WTC11 (cell line): ENCODE data around the gene AGL. TPM values are rescaled to one million over a fixed set of nuclear protein-coding genes. Genes with fewer than 3 reads are reported as not detected.

Experiments used
- ATAC-seq: fragments of 200-7000 bp; cut with Tn5 transposase; 2 replicates; pipeline ENCODE4 v1.10.0; 2021; ENCODE audit warnings: mild to moderate bottlenecking, moderate library complexity
- CTCF ChIA-PET: fragments of 300-600 bp; sonication (Branson Sonifier 250); formaldehyde crosslinking; loops from one replicate; lab custom pipeline; 2021; ENCODE audit warnings: antibody characterized with exemption; lab: Charles Lee
- POLR2A ChIA-PET: fragments of 350-600 bp; sonication (Branson Sonifier 250); formaldehyde crosslinking; loops from one replicate; lab custom pipeline; 2021; ENCODE audit warnings: antibody characterized with exemption; lab: Charles Lee
- DNase-seq: peaks from one replicate; pipeline ENCODE4 v3.0.0; 2021; ENCODE audit warnings: low spot score
- H3K27ac Mint-ChIP-seq: 2 replicates; pipeline ENCODE4 v1.8.0; 2021; ENCODE audit warnings: mixed read lengths
- H3K27me3 Mint-ChIP-seq: 2 replicates; pipeline ENCODE4 v1.8.0; 2021; ENCODE audit warnings: low read depth, mild to moderate bottlenecking, moderate library complexity, mixed read lengths
- H3K36me3 Mint-ChIP-seq: 2 replicates; pipeline ENCODE4 v1.8.0; 2021; ENCODE audit warnings: mixed read lengths
- H3K4me1 Mint-ChIP-seq: 2 replicates; pipeline ENCODE4 v1.8.0; 2022; ENCODE audit warnings: mixed read lengths
- H3K4me3 Mint-ChIP-seq: 2 replicates; pipeline ENCODE4 v1.8.0; 2021; ENCODE audit warnings: mild to moderate bottlenecking, moderate library complexity, mixed read lengths
- H3K9me3 Mint-ChIP-seq: 2 replicates; pipeline ENCODE4 v1.8.0; 2021; ENCODE audit warnings: mixed read lengths
- ATF1 ChIP-seq: sonication (generic); formaldehyde crosslinking; IDR thresholded peaks from 2 replicates; pipeline ENCODE4 v1.8.1; 2023; ENCODE audit warnings: mild to moderate bottlenecking, moderate library complexity, missing genetic modification reagents
- ETV6 ChIP-seq: sonication (generic); formaldehyde crosslinking; IDR thresholded peaks from 2 replicates; pipeline ENCODE4 v1.8.1; 2022; ENCODE audit warnings: mild to moderate bottlenecking, missing genetic modification reagents
- GABPB1 ChIP-seq: sonication (generic); formaldehyde crosslinking; IDR thresholded peaks from 2 replicates; pipeline ENCODE4 v1.8.1; 2023; ENCODE audit warnings: mild to moderate bottlenecking, missing genetic modification reagents
- IRF2 ChIP-seq: sonication (generic); formaldehyde crosslinking; IDR thresholded peaks from 2 replicates; pipeline ENCODE4 v1.8.0; 2022; ENCODE audit warnings: low read depth, missing genetic modification reagents, borderline replicate concordance
- NFATC4 ChIP-seq: fragments of 250-450 bp; sonication (Bioruptor Pico); IDR thresholded peaks from 2 replicates; pipeline ENCODE4 v1.9.0; 2021; ENCODE audit warnings: mild to moderate bottlenecking
- SMAD3 ChIP-seq: sonication (generic); formaldehyde crosslinking; IDR thresholded peaks from 2 replicates; pipeline ENCODE4 v1.8.0; 2022; ENCODE audit warnings: missing genetic modification reagents, mild to moderate bottlenecking, borderline replicate concordance
- SMAD4 ChIP-seq: sonication (generic); formaldehyde crosslinking; IDR thresholded peaks from 2 replicates; pipeline ENCODE4 v1.8.0; 2022; ENCODE audit warnings: mild to moderate bottlenecking, missing genetic modification reagents
- SOX15 ChIP-seq: fragments of 250-450 bp; sonication (Bioruptor Pico); IDR thresholded peaks from 2 replicates; pipeline ENCODE4 v1.9.0; 2021; ENCODE audit warnings: mild to moderate bottlenecking
- TEAD1 ChIP-seq: sonication (generic); formaldehyde crosslinking; IDR thresholded peaks from 2 replicates; pipeline ENCODE4 v1.8.0; 2022; ENCODE audit warnings: mild to moderate bottlenecking, missing genetic modification reagents
- ZNF121 ChIP-seq: sonication (generic); formaldehyde crosslinking; IDR thresholded peaks from 2 replicates; pipeline ENCODE4 v1.8.0; 2023; ENCODE audit warnings: missing genetic modification reagents
- ZNF219 ChIP-seq: sonication (generic); formaldehyde crosslinking; IDR thresholded peaks from 2 replicates; pipeline ENCODE4 v1.8.0; 2023; ENCODE audit warnings: missing genetic modification reagents, mild to moderate bottlenecking, borderline replicate concordance
- ZNF263 ChIP-seq: sonication (generic); formaldehyde crosslinking; IDR thresholded peaks from 2 replicates; pipeline ENCODE4 v1.8.1; 2022; ENCODE audit warnings: low read depth, mild to moderate bottlenecking, moderate library complexity, missing genetic modification reagents
- ZNF396 ChIP-seq: fragments of 250-450 bp; sonication (Bioruptor Pico); IDR thresholded peaks from 2 replicates; pipeline ENCODE4 v1.8.0; 2021; ENCODE audit warnings: mild to moderate bottlenecking, moderate library complexity, borderline replicate concordance
- total RNA-seq: library from RNA; stranded (reverse); gene quantifications from 3 replicates; pipeline ENCODE4 v1.2.3, GENCODE V29; 2021
- TF ChIP-seq, protein P1 (sequence below): sonication (generic); formaldehyde crosslinking; IDR thresholded peaks from 2 replicates; pipeline ENCODE4 v1.8.1; 2023; ENCODE audit warnings: mild to moderate bottlenecking, moderate library complexity, missing genetic modification reagents
- TF ChIP-seq, protein P2 (sequence below): sonication (generic); formaldehyde crosslinking; conservative IDR thresholded peaks from 2 replicates; pipeline ENCODE4 v1.8.1; 2023; ENCODE audit warnings: mild to moderate bottlenecking, low read depth, missing genetic modification reagents, moderate library complexity
- TF ChIP-seq, protein P3 (sequence below): sonication (generic); formaldehyde crosslinking; IDR thresholded peaks from 2 replicates; pipeline ENCODE4 v1.8.1; 2022; ENCODE audit warnings: low read depth, missing genetic modification reagents, borderline replicate concordance
- TF ChIP-seq, protein P4 (sequence below): fragments of 250-450 bp; sonication (Bioruptor Pico); IDR thresholded peaks from 2 replicates; pipeline ENCODE4 v1.9.0; 2021; ENCODE audit warnings: moderate library complexity, mild to moderate bottlenecking, inconsistent platforms, borderline replicate concordance
- TF ChIP-seq, protein P5 (sequence below): sonication (generic); formaldehyde crosslinking; IDR thresholded peaks from 2 replicates; pipeline ENCODE4 v1.8.1; 2023; ENCODE audit warnings: mild to moderate bottlenecking, missing genetic modification reagents, moderate library complexity
- TF ChIP-seq, protein P6 (sequence below): fragments of 250-450 bp; sonication (Bioruptor Pico); IDR thresholded peaks from 2 replicates; pipeline ENCODE4 v1.9.0; 2021; ENCODE audit warnings: mild to moderate bottlenecking
- TF ChIP-seq, protein P7 (sequence below): fragments of 250-450 bp; sonication (Bioruptor Pico); IDR thresholded peaks from 2 replicates; pipeline ENCODE4 v1.9.0; 2021; ENCODE audit warnings: mild to moderate bottlenecking, borderline replicate concordance

The AGL gene
- total RNA-seq, 1 experiment from 2014 or later, result 22.5 TPM

DNA sequence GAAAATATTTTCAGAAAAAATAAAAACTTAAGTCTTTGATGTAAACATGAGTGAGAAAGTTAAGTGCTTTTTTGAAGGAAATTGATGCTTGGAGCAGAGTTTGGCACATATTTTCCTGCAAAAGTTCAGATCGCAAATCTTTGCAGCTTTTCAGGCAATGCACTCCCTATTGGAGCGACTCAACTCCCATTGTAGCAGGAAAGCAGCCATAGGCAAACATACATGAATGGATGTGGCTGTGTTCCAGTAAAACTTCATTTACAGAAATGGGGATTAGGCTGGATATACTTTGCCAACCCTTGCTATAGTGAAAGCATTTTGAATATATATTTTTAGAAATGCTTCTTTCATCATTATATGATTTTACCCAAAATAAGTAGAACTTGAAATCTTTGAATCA, 8.1 kb downstream of the AGL start:
- ATAC-seq (no peak), DNase-seq (no peak)
- Mint-ChIP-seq H3K4me1 (no peaks in the 10 kb centered on the region), H3K9me3 (peaks cover 9% of the 10 kb centered on the region; the same call in 1 of the 2 replicates), H3K27me3 (no peaks in the 10 kb centered on the region), H3K36me3 (peaks cover 51% of the 10 kb centered on the region), H3K4me3 (no peak overlapping the region), H3K27ac (no peak overlapping the region)
- ChIA-PET POLR2A (no interaction called here), CTCF (no interaction called here)
- TF ChIP-seq, protein P1, sequence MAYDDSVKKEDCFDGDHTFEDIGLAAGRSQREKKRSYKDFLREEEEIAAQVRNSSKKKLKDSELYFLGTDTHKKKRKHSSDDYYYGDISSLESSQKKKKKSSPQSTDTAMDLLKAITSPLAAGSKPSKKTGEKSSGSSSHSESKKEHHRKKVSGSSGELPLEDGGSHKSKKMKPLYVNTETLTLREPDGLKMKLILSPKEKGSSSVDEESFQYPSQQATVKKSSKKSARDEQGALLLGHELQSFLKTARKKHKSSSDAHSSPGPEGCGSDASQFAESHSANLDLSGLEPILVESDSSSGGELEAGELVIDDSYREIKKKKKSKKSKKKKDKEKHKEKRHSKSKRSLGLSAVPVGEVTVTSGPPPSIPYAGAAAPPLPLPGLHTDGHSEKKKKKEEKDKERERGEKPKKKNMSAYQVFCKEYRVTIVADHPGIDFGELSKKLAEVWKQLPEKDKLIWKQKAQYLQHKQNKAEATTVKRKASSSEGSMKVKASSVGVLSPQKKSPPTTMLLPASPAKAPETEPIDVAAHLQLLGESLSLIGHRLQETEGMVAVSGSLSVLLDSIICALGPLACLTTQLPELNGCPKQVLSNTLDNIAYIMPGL (CRISPR knock-in tag), result no peak
- TF ChIP-seq, protein P2, sequence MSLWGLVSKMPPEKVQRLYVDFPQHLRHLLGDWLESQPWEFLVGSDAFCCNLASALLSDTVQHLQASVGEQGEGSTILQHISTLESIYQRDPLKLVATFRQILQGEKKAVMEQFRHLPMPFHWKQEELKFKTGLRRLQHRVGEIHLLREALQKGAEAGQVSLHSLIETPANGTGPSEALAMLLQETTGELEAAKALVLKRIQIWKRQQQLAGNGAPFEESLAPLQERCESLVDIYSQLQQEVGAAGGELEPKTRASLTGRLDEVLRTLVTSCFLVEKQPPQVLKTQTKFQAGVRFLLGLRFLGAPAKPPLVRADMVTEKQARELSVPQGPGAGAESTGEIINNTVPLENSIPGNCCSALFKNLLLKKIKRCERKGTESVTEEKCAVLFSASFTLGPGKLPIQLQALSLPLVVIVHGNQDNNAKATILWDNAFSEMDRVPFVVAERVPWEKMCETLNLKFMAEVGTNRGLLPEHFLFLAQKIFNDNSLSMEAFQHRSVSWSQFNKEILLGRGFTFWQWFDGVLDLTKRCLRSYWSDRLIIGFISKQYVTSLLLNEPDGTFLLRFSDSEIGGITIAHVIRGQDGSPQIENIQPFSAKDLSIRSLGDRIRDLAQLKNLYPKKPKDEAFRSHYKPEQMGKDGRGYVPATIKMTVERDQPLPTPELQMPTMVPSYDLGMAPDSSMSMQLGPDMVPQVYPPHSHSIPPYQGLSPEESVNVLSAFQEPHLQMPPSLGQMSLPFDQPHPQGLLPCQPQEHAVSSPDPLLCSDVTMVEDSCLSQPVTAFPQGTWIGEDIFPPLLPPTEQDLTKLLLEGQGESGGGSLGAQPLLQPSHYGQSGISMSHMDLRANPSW (CRISPR knock-in tag), result no peak
- TF ChIP-seq TEAD1 (CRISPR knock-in tag), result no peak
- TF ChIP-seq, protein P3, sequence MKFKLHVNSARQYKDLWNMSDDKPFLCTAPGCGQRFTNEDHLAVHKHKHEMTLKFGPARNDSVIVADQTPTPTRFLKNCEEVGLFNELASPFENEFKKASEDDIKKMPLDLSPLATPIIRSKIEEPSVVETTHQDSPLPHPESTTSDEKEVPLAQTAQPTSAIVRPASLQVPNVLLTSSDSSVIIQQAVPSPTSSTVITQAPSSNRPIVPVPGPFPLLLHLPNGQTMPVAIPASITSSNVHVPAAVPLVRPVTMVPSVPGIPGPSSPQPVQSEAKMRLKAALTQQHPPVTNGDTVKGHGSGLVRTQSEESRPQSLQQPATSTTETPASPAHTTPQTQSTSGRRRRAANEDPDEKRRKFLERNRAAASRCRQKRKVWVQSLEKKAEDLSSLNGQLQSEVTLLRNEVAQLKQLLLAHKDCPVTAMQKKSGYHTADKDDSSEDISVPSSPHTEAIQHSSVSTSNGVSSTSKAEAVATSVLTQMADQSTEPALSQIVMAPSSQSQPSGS (CRISPR knock-in tag), result no peak
- TF ChIP-seq, protein P4, sequence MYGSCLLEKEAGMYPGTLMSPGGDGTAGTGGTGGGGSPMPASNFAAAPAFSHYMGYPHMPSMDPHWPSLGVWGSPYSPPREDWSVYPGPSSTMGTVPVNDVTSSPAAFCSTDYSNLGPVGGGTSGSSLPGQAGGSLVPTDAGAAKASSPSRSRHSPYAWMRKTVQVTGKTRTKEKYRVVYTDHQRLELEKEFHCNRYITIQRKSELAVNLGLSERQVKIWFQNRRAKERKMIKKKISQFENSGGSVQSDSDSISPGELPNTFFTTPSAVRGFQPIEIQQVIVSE, result no peak
- no peak for TF ChIP-seq ATF1 (CRISPR knock-in tag)
- no peak for TF ChIP-seq IRF2 (CRISPR knock-in tag)
- TF ChIP-seq SMAD4 (CRISPR knock-in tag), result no peak
- no peak for TF ChIP-seq GABPB1 (CRISPR knock-in tag)
- no peak for TF ChIP-seq SOX15 (CRISPR knock-in tag)
- TF ChIP-seq ZNF396, result no peak
- TF ChIP-seq SMAD3 (CRISPR knock-in tag), result no peak
- TF ChIP-seq, protein P5, sequence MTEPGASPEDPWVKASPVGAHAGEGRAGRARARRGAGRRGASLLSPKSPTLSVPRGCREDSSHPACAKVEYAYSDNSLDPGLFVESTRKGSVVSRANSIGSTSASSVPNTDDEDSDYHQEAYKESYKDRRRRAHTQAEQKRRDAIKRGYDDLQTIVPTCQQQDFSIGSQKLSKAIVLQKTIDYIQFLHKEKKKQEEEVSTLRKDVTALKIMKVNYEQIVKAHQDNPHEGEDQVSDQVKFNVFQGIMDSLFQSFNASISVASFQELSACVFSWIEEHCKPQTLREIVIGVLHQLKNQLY (CRISPR knock-in tag), result no peak
- TF ChIP-seq ETV6 (CRISPR knock-in tag), result no peak
- no peak for TF ChIP-seq NFATC4 (CRISPR knock-in tag)
- TF ChIP-seq ZNF263 (CRISPR knock-in tag), result no peak
- TF ChIP-seq, protein P6, sequence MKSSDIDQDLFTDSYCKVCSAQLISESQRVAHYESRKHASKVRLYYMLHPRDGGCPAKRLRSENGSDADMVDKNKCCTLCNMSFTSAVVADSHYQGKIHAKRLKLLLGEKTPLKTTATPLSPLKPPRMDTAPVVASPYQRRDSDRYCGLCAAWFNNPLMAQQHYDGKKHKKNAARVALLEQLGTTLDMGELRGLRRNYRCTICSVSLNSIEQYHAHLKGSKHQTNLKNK (CRISPR knock-in tag), result no peak

DNA sequence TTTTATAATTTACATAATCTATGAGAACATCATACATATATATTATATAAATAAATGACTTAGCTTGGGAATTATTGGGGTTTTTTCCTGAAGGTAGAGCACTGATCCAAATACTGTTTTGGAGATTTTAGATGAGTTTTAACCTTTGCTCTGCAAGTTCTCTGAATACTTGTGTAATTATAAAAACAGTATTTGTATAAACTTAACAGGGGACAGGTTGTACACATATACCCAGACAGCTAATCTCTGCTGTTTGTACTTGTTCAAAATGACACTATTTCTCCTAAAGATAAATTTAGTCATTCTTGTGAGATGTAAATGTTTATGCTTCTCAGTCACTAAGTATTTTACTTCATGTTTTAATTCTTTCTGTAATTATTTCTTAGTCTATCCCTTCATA, 8.7 kb downstream of the AGL start:
- CTCF ChIA-PET, result no interaction called here
- ATAC-seq (no peak), DNase-seq (no peak)
- Mint-ChIP-seq H3K4me1 (no peaks in the 10 kb centered on the region), H3K27me3 (no peaks in the 10 kb centered on the region), H3K4me3 (no peak overlapping the region), H3K9me3 (peaks cover 9% of the 10 kb centered on the region; the same call in 1 of the 2 replicates), H3K36me3 (peaks cover 48% of the 10 kb centered on the region), H3K27ac (no peak overlapping the region)
- POLR2A ChIA-PET, result no interaction called here
- TF ChIP-seq ZNF219 (CRISPR knock-in tag) (no peak), ZNF121 (no peak)
- TF ChIP-seq, protein P2 (CRISPR knock-in tag), result no peak
- TF ChIP-seq, protein P5 (CRISPR knock-in tag), result no peak
- TF ChIP-seq, protein P7, sequence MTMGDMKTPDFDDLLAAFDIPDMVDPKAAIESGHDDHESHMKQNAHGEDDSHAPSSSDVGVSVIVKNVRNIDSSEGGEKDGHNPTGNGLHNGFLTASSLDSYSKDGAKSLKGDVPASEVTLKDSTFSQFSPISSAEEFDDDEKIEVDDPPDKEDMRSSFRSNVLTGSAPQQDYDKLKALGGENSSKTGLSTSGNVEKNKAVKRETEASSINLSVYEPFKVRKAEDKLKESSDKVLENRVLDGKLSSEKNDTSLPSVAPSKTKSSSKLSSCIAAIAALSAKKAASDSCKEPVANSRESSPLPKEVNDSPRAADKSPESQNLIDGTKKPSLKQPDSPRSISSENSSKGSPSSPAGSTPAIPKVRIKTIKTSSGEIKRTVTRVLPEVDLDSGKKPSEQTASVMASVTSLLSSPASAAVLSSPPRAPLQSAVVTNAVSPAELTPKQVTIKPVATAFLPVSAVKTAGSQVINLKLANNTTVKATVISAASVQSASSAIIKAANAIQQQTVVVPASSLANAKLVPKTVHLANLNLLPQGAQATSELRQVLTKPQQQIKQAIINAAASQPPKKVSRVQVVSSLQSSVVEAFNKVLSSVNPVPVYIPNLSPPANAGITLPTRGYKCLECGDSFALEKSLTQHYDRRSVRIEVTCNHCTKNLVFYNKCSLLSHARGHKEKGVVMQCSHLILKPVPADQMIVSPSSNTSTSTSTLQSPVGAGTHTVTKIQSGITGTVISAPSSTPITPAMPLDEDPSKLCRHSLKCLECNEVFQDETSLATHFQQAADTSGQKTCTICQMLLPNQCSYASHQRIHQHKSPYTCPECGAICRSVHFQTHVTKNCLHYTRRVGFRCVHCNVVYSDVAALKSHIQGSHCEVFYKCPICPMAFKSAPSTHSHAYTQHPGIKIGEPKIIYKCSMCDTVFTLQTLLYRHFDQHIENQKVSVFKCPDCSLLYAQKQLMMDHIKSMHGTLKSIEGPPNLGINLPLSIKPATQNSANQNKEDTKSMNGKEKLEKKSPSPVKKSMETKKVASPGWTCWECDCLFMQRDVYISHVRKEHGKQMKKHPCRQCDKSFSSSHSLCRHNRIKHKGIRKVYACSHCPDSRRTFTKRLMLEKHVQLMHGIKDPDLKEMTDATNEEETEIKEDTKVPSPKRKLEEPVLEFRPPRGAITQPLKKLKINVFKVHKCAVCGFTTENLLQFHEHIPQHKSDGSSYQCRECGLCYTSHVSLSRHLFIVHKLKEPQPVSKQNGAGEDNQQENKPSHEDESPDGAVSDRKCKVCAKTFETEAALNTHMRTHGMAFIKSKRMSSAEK, result no peak
